Keratinocyte (primary cell): ENCODE measurements around the gene FBXL12.

Experiments
- CTCF ChIP-seq, 3 experiments: IDR thresholded peaks in 1 of 3; conservative IDR thresholded peaks in 1 of 3; optimal IDR thresholded peaks in 1 of 3; 2 replicates in 2 of 3; 3 replicates in 1 of 3; pipeline versions ENCODE3 to v1.5.1; 2011; ENCODE audit warnings: low read length in 3 of 3, mild to moderate bottlenecking in 3 of 3, moderate library complexity in 2 of 3, control low read depth in 1 of 3, inconsistent platforms in 1 of 3; ENCODE audit not compliant: insufficient read depth in 2 of 3; ENCODE audit errors: extremely low read depth in 1 of 3
- EZH2 ChIP-seq: IDR thresholded peaks from one replicate; pipeline ENCODE4 v1.6.1; 2012; ENCODE audit warnings: inconsistent platforms, mild to moderate bottlenecking, low read length, moderate library complexity

- TF ChIP-seq CTCF (optimal IDR thresholded peaks at IDR 0.05 in 1 of 3, IDR thresholded peaks at IDR 0.05 in 1 of 3, conservative IDR thresholded peaks at IDR 0.05 in 1 of 3; ENCODE audit: extremely low read depth in 1 of 3, insufficient read depth in 2 of 3, low read length in 3 of 3) (no peak), EZH2 (no peak)
Observed at GRCh38 chr19:9799162-9799561, 19.7 kb downstream of the FBXL12 start.
